HFFc6 (cell line): ENCODE measurements around the gene GLT6D1. TPM values are rescaled to one million over a fixed set of nuclear protein-coding genes. Genes with fewer than 3 reads are reported as not detected.

Source experiments
- DNase-seq: peaks from one replicate; pipeline ENCODE4 v3.0.0-alpha.2; 2018
- H3K27ac Mint-ChIP-seq: 2 replicates; pipeline ENCODE4 v1.8.0; 2020; ENCODE audit warnings: mild to moderate bottlenecking, mixed read lengths
- H3K27me3 Mint-ChIP-seq: 2 replicates; pipeline ENCODE4 v1.8.0; 2021; ENCODE audit warnings: mild to moderate bottlenecking, moderate library complexity, mixed read lengths; ENCODE audit not compliant: insufficient read depth
- H3K36me3 Mint-ChIP-seq: 2 replicates; pipeline ENCODE4 v1.8.0; 2021; ENCODE audit warnings: low read depth, mixed read lengths
- H3K4me1 Mint-ChIP-seq: 2 replicates; pipeline ENCODE4 v1.8.0; 2020; ENCODE audit warnings: low read depth, mixed read lengths
- H3K4me3 Mint-ChIP-seq: 2 replicates; pipeline ENCODE4 v1.8.0; 2020; ENCODE audit warnings: mild to moderate bottlenecking, moderate library complexity, mixed read lengths
- H3K9me3 Mint-ChIP-seq: 2 replicates; pipeline ENCODE4 v1.8.0; 2020; ENCODE audit warnings: mild to moderate bottlenecking, mixed read lengths
- CTCF ChIP-seq: fragments of 200-600 bp; sonication (generic); IDR thresholded peaks from 2 replicates; pipeline ENCODE4 v1.5.0; 2021; ENCODE audit warnings: antibody characterized with exemption, mild to moderate bottlenecking
- total RNA-seq, 6 experiments: library from RNA; stranded (reverse); fragmentation: NEBNext Ultra II Directional; extraction: Animal tissue kit (Norgen Biotek cat#: 25700); gene quantifications; 2 replicates in 1 of 6; 3 replicates in 5 of 6; pipeline ENCODE4 v1.2.3, GENCODE V29; 2021

GLT6D1 gene
- total RNA-seq, 6 experiments from 2014 or later, result not detected

GRCh38 chr9:135591506-135592330 is 47.6 kb downstream of the GLT6D1 start:
- Mint-ChIP-seq H3K27ac (no peak overlapping the region), H3K4me1 (no peaks in the 10 kb centered on the region), H3K4me3 (no peak overlapping the region), H3K9me3 (peaks cover 8% of the 10 kb centered on the region; the same call in 1 of the 2 replicates), H3K36me3 (no peaks in the 10 kb centered on the region), H3K27me3 (peaks cover 3% of the 10 kb centered on the region)
- TF ChIP-seq CTCF, result no peak
- no peak for DNase-seq

DNA sequence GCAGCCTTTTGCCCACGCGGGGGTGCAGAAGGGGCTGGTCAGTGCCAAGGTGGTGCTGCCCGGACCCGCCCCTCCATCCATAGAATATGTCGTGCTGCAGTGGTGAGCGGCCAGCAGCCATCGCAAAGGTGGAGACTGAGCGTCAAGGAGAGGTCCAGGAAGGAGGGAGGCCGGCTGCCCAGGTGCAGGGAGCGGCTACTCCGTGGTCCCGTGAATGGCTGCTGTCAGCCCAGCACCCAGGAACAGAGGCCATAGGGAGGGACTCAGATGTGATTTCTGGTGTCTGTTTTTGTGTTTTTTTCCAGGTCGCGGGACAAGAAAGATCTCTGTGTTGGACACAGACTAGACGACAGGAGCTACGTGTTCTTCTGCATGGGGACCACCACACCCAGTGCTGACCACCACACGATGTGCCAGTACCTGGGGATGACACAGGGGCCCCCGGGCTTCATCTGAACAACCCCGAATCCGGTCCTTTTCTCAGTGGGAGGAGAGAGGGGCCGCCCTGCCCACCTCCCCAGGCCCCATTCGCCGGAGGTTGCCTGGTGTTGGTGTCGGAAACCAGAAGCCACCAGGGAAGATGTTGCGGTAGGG is 48.8 kb downstream of the GLT6D1 start:
- Mint-ChIP-seq H3K4me1 (no peaks in the 10 kb centered on the region), H3K9me3 (peaks cover 8% of the 10 kb centered on the region; the same call in 1 of the 2 replicates), H3K4me3 (no peak overlapping the region), H3K27me3 (peaks cover 8% of the 10 kb centered on the region), H3K36me3 (no peaks in the 10 kb centered on the region), H3K27ac (no peak overlapping the region)
- no peak for TF ChIP-seq CTCF
- no peak for DNase-seq

- no peaks in the 10 kb centered on the region for H3K4me1 Mint-ChIP-seq
- no peak for TF ChIP-seq CTCF
- no peak overlapping the region for H3K4me3 Mint-ChIP-seq
- no peak for DNase-seq
- H3K9me3 Mint-ChIP-seq, result peaks cover 8% of the 10 kb centered on the region; the same call in 1 of the 2 replicates
- no peaks in the 10 kb centered on the region for H3K36me3 Mint-ChIP-seq
- no peak overlapping the region for H3K27ac Mint-ChIP-seq
- peaks cover 13% of the 10 kb centered on the region for H3K27me3 Mint-ChIP-seq
Observed at GRCh38 chr9:135589596-135590485, 49.5 kb downstream of the GLT6D1 start.

DNA sequence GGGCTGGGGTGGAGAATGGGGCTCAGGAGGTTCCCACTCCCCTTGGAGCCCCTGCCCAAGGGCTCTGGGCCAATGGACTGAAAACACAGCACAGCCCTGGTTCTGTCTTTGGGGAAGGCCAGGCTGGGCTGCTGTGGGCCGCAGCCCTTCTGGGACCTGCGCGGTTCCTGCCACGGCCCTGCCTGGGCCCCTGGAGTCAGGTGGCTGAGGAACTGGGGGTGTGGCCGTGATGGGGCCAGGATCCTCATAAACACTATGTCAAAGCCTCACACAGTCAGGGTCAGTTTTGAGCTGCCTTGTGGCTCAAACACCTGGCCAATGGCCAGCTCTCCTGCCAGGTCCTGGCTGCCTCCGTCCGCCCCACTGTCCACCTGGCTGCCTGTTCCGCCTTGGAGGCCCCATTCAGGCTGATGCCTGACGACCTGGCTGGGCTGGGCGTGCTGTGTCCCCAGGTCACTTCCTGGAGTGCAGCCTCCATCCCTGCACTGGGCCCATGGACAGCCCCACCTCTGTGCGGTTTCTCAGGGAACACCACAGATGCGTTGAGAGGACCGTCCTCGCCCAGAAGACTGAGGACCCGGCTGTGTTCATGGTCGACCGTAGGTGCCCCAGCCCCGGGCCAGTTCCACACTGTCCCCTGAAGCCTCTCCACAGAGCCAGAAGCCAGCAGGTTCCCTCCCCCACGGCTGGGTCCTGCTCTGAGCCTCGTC is 50.3 kb downstream of the GLT6D1 start:
- H3K36me3 Mint-ChIP-seq, result no peaks in the 10 kb centered on the region
- no peak overlapping the region for H3K4me3 Mint-ChIP-seq
- H3K27ac Mint-ChIP-seq, result no peak overlapping the region
- H3K27me3 Mint-ChIP-seq, result peaks cover 13% of the 10 kb centered on the region
- no peak for DNase-seq
- H3K9me3 Mint-ChIP-seq, result peaks cover 8% of the 10 kb centered on the region; the same call in 1 of the 2 replicates
- TF ChIP-seq CTCF, result no peak
- H3K4me1 Mint-ChIP-seq, result no peaks in the 10 kb centered on the region

- no peak overlapping the region for H3K4me3 Mint-ChIP-seq
- peaks cover 8% of the 10 kb centered on the region; the same call in 1 of the 2 replicates for H3K9me3 Mint-ChIP-seq
- no peak overlapping the region for H3K27ac Mint-ChIP-seq
- H3K36me3 Mint-ChIP-seq, result no peaks in the 10 kb centered on the region
- no peaks in the 10 kb centered on the region for H3K4me1 Mint-ChIP-seq
- peaks cover 13% of the 10 kb centered on the region for H3K27me3 Mint-ChIP-seq
- no peak for TF ChIP-seq CTCF
- no peak for DNase-seq
Observed at GRCh38 chr9:135588371-135588770, 51.0 kb downstream of the GLT6D1 start.
